Fibroblast of lung (primary cell): ENCODE data around the gene ZSWIM7. TPM values are rescaled to one million over a fixed set of nuclear protein-coding genes. Genes with fewer than 3 reads are reported as not detected.
A peak's percentile ranks its signal among the peaks of the same experiment; 100 is the strongest.

Source experiments
- DNase-seq, 2 donors: peaks; one replicate each; pipeline versions ENCODE4 v3.0.0 to v3.0.0-alpha.2; 2010; ENCODE audit warnings: low read depth in 2 of 2
- H2AFZ ChIP-seq: 2 replicates; pipeline ENCODE4 v1.5.1; 2012; ENCODE audit warnings: low read length, control low read depth, inconsistent platforms
- H3K27ac ChIP-seq: 2 replicates; pipeline ENCODE4 v1.5.1; 2011; ENCODE audit warnings: low read length, control low read depth; ENCODE audit not compliant: insufficient read depth
- H3K27me3 ChIP-seq: 2 replicates; pipeline ENCODE4 v1.5.1; 2011; ENCODE audit warnings: mild to moderate bottlenecking, low read length; ENCODE audit not compliant: control insufficient read depth, insufficient read depth
- H3K36me3 ChIP-seq: 2 replicates; pipeline ENCODE4 v1.5.1; 2011; ENCODE audit warnings: low read length; ENCODE audit not compliant: control insufficient read depth, insufficient read depth
- H3K4me1 ChIP-seq: 2 replicates; pipeline ENCODE4 v1.5.1; 2011; ENCODE audit warnings: low read length; ENCODE audit not compliant: control insufficient read depth, insufficient read depth; ENCODE audit errors: extremely low read depth
- H3K4me2 ChIP-seq: 2 replicates; pipeline ENCODE4 v1.5.1; 2011; ENCODE audit warnings: low read length, control low read depth; ENCODE audit not compliant: insufficient read depth; ENCODE audit errors: extremely low read depth
- H3K4me3 ChIP-seq, 4 experiments: fragments of 200-600 bp in 1 of 4; sonication (generic) in 1 of 4; replicated peaks in 1 of 4; 2 replicates each; pipeline ENCODE4 v1.5.1; 2011 to 2016; ENCODE audit warnings: low read length in 4 of 4, low read depth in 3 of 4, mild to moderate bottlenecking in 3 of 4, control low read depth in 2 of 4, inconsistent platforms in 1 of 4, mixed read lengths in 1 of 4; ENCODE audit not compliant: insufficient read depth in 1 of 4; ENCODE audit errors: control extremely low read depth in 1 of 4
- H3K79me2 ChIP-seq: 2 replicates; pipeline ENCODE4 v1.5.1; 2012; ENCODE audit warnings: mild to moderate bottlenecking, low read length, inconsistent platforms; ENCODE audit not compliant: control insufficient read depth, insufficient read depth
- H3K9ac ChIP-seq: 2 replicates; pipeline ENCODE4 v1.5.1; 2011; ENCODE audit warnings: mild to moderate bottlenecking, low read length, control low read depth; ENCODE audit not compliant: insufficient read depth
- H3K9me3 ChIP-seq: 2 replicates; pipeline ENCODE4 v1.5.1; 2012; ENCODE audit warnings: low read depth, low read length; ENCODE audit not compliant: control insufficient read depth, insufficient read depth
- H4K20me1 ChIP-seq: 2 replicates; pipeline ENCODE4 v1.5.1; 2011; ENCODE audit warnings: low read length; ENCODE audit not compliant: control insufficient read depth, insufficient read depth; ENCODE audit errors: extremely low read depth
- EZH2 ChIP-seq: IDR thresholded peaks from 2 replicates; pipeline ENCODE4 v1.5.1; 2012; ENCODE audit warnings: low read length, control low read depth, mild to moderate bottlenecking; ENCODE audit errors: missing control alignments
- polyA plus RNA-seq, 2 donors: library from polyadenylated mRNA; depleted of rRNA in 1 of 2; stranded (reverse) in 1 of 2; unstranded in 1 of 2; fragments of >200 nt; gene quantifications; 2 replicates each; pipeline ENCODE4 v1.2.1, GENCODE V29; 2011 to 2012; ENCODE audit warnings: missing spikeins in 1 of 2
- total RNA-seq: library from RNA; depleted of rRNA; stranded (reverse); fragments of >200 nt; gene quantifications from 2 replicates; pipeline ENCODE4 v1.2.1, GENCODE V29; 2014
- TF ChIP-seq, protein P1 (sequence below), 2 donors: IDR thresholded peaks in 1 of 2; conservative IDR thresholded peaks in 1 of 2; 1 replicate in 1 of 2; 2 replicates in 1 of 2; pipeline ENCODE4 v1.5.1; 2011 to 2012; ENCODE audit warnings: low read length in 2 of 2, control low read depth in 1 of 2, inconsistent platforms in 1 of 2, low read depth in 1 of 2, mild to moderate bottlenecking in 1 of 2

ZSWIM7 gene
- total and polyA plus RNA-seq, 2 donors (not counting 1 experiment from before 2014, with no cell fraction given): 17.6 to 28.9 TPM

GRCh38 chr17:16036261-16036660, 36.8 kb upstream of the ZSWIM7 start:
- H3K36me3 ChIP-seq: peaks cover 19% of the 10 kb centered on the region

GRCh38 chr17:16033729-16034349, 34.3 kb upstream of the ZSWIM7 start:
- Histone ChIP-seq H3K36me3 (peaks cover 20% of the 10 kb centered on the region), H3K27ac (no peak overlapping the region)

More at GRCh38 chr17:16036261-16036660, 36.8 kb upstream of the ZSWIM7 start:
- TF ChIP-seq, protein P1, sequence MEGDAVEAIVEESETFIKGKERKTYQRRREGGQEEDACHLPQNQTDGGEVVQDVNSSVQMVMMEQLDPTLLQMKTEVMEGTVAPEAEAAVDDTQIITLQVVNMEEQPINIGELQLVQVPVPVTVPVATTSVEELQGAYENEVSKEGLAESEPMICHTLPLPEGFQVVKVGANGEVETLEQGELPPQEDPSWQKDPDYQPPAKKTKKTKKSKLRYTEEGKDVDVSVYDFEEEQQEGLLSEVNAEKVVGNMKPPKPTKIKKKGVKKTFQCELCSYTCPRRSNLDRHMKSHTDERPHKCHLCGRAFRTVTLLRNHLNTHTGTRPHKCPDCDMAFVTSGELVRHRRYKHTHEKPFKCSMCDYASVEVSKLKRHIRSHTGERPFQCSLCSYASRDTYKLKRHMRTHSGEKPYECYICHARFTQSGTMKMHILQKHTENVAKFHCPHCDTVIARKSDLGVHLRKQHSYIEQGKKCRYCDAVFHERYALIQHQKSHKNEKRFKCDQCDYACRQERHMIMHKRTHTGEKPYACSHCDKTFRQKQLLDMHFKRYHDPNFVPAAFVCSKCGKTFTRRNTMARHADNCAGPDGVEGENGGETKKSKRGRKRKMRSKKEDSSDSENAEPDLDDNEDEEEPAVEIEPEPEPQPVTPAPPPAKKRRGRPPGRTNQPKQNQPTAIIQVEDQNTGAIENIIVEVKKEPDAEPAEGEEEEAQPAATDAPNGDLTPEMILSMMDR (conservative IDR thresholded peaks at IDR 0.05 in 1 of 2, IDR thresholded peaks at IDR 0.05 in 1 of 2; ENCODE audit: low read depth in 1 of 2, low read length in 2 of 2): no peak
- no peak for TF ChIP-seq EZH2
- Histone ChIP-seq H2AFZ (no peak overlapping the region), H3K4me2 (no peak overlapping the region), H3K9ac (no peak overlapping the region), H4K20me1 (no peaks in the 10 kb centered on the region), H3K27me3 (no peaks in the 10 kb centered on the region), H3K4me3 (no peak overlapping the region), H3K9me3 (no peaks in the 10 kb centered on the region), H3K79me2 (no peaks in the 10 kb centered on the region), H3K4me1 (no peaks in the 10 kb centered on the region), H3K27ac (no peak overlapping the region)
- no peak for DNase-seq

DNA sequence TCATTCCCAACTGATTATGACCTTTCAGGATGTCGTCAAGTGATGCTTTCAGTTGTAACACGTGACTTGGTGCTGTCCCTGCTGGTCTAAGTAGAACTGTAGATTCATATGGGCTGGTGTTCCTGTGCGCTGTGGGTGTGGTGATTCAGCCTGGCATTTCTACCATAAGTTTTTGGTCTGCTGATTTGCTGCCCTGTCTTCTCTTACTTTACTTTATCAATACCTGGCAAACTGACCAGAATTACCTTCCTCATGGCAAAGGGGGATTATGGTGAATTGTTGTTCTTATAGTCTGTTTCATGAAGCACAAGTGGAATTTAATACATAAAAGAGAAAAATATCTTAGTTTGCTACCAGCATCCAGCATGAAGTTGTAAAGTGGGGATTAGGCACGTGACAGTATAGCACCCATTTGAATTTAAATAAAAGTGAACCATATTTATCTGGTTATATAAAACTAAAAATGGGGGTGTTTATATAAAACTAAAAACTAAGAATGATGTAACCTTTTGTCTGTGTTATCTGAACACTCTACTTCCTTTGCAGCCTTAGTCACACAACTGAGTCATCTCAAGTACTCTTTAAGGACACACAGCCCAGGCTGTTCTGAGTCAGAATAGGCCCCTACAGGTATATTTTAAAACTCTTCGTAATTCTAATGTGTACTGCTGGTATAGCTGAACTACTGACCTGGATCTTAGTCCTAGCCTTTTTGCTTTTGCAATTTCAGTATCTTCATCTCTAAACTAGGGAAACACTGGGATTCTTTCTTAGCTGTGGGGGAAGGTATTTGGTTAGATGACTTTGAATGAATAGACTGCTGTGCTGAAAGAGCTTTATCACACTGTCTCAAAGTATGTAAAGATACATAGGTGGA, 28.4 kb upstream of the ZSWIM7 start:
- no peaks in the 10 kb centered on the region for H3K27me3 ChIP-seq
- H3K9me3 ChIP-seq: no peaks in the 10 kb centered on the region
- peak overlapping the region; percentile 18 for H3K4me2 ChIP-seq
- peaks cover 7% of the 10 kb centered on the region for H3K4me1 ChIP-seq
- no peaks in the 10 kb centered on the region for H3K79me2 ChIP-seq
- H3K27ac ChIP-seq: peak overlapping the region; percentile 62
- no peak overlapping the region for H2AFZ ChIP-seq
- H3K4me3 ChIP-seq: no peak overlapping the region
- peak; percentile 87 to 97 for DNase-seq
- peaks cover 20% of the 10 kb centered on the region for H3K36me3 ChIP-seq
- no peak overlapping the region for H3K9ac ChIP-seq
- H4K20me1 ChIP-seq: no peaks in the 10 kb centered on the region
- TF ChIP-seq EZH2: no peak
- TF ChIP-seq, protein P1 (conservative IDR thresholded peaks at IDR 0.05 in 1 of 2, IDR thresholded peaks at IDR 0.05 in 1 of 2; ENCODE audit: low read depth in 1 of 2, low read length in 2 of 2): no peak

More at GRCh38 chr17:16033729-16034349, 34.3 kb upstream of the ZSWIM7 start:
- H3K79me2 ChIP-seq: no peaks in the 10 kb centered on the region
- TF ChIP-seq, protein P1 (conservative IDR thresholded peaks at IDR 0.05 in 1 of 2, IDR thresholded peaks at IDR 0.05 in 1 of 2; ENCODE audit: low read depth in 1 of 2, low read length in 2 of 2): no peak
- TF ChIP-seq EZH2: no peak
- H3K4me3 ChIP-seq: no peak overlapping the region
- no peak overlapping the region for H3K4me2 ChIP-seq
- H3K27me3 ChIP-seq: no peaks in the 10 kb centered on the region
- DNase-seq: no peak
- H3K4me1 ChIP-seq: no peaks in the 10 kb centered on the region
- H3K9ac ChIP-seq: no peak overlapping the region
- no peaks in the 10 kb centered on the region for H4K20me1 ChIP-seq
- no peak overlapping the region for H2AFZ ChIP-seq
- no peaks in the 10 kb centered on the region for H3K9me3 ChIP-seq
